HG03521 (cell line): ENCODE data around the gene RPTOR.

Experiments used
- ATAC-seq: cut with Tn5 transposase; IDR thresholded peaks from one replicate; pipeline ENCODE4 v1.9.1; 2021; ENCODE audit warnings: mild to moderate bottlenecking, moderate library complexity; ENCODE audit not compliant: unreplicated experiment

The RPTOR gene

GRCh38 chr17:80853076-80853475, 308.4 kb downstream of the RPTOR start:
- no peak for ATAC-seq

DNA sequence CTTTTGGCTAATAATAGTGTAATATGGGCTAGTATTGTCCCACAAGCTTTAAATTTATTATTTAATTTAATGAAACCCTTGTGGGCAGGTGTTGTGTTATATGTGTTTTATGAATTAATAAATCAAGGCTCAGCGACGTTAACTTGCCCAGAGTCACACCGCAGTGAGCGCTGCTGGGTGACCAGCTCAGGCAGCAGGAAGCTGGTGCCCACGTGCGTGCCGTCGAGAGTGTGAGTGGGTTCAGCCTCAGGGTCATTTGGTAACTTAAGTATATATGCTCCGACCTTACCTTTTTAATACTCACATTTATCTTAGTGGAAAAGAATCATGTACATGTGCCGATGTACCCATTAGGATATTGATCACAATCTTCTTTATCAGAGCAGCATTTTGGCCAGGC, 309.6 kb downstream of the RPTOR start:
- ATAC-seq = no peak

DNA sequence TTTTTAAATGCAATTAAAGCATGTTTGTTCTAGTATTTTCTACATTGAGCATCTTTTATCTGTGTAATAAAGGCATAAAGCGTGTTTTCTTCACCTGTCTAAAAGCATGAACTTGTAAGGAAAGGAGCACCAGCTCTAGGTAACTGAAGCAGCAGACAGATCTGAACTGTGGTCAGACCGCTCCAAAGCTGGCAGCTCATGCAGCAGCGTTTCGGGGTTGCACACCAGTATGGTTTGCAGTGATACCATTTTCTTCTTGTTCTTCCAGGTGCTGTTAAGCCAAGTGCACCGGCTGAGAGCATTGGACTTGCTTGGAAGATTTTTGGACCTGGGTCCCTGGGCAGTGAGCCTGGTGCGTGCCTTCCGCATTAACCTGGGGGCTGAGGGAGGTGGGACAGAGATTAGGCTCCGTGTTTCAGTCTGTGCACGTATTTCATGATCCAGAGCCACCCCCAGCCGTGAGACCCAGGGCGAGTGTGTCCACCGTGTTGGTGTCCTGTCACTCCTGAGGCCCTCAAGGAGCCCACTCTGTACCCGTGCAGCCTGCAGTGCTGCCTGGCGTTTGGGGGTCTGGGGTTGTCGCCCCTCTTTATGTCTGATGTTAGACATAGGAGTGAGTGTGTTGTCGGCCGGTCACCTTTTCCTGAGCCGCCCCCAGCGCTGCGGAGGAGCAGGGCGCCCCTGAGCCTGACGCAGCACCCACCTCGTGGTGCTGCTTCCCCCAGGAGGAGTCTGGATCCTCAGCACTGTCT, 310.7 kb downstream of the RPTOR start:
- no peak for ATAC-seq

GRCh38 chr17:80855948-80856862, 311.6 kb downstream of the RPTOR start:
- peak; percentile 62 for ATAC-seq

GRCh38 chr17:80856863-80857755, 312.5 kb downstream of the RPTOR start:
- peak; percentile 12 for ATAC-seq

- ATAC-seq = no peak
Measured at GRCh38 chr17:80857756-80858171, 313.1 kb downstream of the RPTOR start.

- ATAC-seq = no peak
Measured at GRCh38 chr17:80858301-80859001, 313.8 kb downstream of the RPTOR start.

GRCh38 chr17:80859002-80859941, 314.6 kb downstream of the RPTOR start:
- no peak for ATAC-seq

- no peak for ATAC-seq
Measured at GRCh38 chr17:80860101-80860671, 315.5 kb downstream of the RPTOR start.

DNA sequence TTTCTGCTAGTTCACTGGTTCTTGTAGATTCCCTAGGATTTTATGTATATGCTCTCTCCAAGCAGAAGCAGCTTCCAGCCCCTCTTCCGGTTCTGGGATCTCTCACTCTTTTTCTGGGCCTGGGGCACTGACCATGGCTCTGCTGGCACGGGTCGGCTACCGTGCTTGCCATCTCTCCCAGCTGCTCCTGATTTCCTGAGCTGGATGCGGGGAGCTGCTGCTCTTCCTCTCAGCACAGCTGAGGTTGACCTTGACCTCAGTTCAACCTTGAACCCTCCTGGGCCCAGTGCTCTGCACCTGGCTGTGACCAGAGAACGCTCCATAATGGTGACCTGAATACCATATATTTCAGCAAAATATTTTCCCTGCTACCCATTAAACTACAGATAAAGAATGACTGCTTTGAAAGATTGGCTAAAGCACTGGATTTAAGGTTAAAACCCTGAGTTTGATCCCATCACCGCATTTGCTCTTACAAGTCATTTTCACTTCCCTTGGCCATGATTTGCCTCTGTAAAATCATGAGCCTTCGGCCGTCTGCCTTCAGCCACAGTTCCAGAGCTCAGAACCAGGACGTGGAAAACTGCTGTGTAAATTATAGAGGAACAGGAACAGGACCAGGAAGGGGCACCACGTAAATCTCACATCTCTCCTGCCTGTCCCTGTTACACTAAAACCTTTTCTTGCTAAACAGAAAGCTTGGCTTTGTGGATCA, 316.2 kb downstream of the RPTOR start:
- ATAC-seq = no peak

DNA sequence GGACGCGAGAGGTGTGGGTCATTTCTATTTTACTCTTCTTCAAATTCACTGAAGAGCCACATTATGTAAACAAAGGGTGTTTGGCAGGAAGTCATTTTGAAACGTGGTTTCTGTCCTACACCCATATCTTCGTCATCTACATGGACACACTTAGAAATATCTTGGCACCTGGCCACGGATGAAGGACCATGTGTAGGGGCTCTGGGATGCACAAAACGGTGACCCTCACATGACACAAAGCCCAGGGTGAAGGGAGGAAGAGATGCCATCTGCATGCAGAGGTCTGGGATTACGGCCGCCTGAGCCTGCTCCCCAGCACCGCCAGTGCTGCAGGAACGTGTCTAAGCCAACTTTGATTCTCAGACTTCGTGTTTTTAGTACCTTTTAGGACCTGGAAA, 316.8 kb downstream of the RPTOR start:
- no peak for ATAC-seq

DNA sequence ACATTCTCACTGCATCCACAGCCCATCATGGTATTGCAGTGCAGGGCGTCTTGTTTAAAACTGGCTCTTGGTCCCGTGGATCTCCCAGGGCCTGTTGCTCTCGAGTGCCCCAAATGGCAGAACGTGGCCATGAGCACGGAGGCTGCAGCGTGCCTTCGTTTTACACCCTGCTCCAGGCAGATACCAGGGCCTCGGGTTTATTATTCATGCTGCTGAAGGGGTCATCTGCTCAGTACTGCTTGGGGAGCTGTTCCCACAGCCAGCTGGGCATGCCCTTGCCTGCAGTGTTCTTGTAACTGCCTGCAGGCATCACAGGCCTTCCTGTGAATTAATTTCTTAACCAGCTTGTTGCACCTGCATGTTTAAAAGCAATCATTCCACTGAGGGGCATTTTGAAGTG, 317.3 kb downstream of the RPTOR start:
- ATAC-seq = no peak

DNA sequence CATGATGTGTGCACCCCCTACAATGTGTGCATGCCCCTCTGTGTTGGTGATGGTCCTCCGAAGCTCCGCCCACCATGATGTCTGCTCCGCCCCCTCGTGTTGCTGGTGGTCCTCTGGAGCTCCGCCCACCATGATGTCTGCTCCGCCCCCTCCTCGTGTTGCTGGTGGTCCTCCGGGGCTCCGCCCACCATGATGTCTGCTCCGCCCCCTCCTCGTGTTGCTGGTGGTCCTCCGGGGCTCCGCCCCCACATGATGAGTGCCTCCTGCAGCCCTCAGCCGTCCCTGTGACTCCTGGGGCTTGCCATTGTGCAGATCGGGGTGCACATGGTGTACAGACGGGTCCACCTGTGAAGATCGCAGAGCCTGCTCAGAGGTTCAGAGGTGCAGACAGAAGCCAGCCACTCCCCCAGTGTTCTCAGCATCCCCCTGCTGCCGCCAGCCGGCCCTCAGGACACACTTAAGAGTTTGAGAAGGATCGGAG, 317.9 kb downstream of the RPTOR start:
- ATAC-seq = no peak

- ATAC-seq = no peak
Measured at GRCh38 chr17:80862978-80863377, 318.3 kb downstream of the RPTOR start.

GRCh38 chr17:80863626-80864025, 319.0 kb downstream of the RPTOR start:
- no peak for ATAC-seq

- no peak for ATAC-seq
Measured at GRCh38 chr17:80864751-80865150, 320.1 kb downstream of the RPTOR start.

DNA sequence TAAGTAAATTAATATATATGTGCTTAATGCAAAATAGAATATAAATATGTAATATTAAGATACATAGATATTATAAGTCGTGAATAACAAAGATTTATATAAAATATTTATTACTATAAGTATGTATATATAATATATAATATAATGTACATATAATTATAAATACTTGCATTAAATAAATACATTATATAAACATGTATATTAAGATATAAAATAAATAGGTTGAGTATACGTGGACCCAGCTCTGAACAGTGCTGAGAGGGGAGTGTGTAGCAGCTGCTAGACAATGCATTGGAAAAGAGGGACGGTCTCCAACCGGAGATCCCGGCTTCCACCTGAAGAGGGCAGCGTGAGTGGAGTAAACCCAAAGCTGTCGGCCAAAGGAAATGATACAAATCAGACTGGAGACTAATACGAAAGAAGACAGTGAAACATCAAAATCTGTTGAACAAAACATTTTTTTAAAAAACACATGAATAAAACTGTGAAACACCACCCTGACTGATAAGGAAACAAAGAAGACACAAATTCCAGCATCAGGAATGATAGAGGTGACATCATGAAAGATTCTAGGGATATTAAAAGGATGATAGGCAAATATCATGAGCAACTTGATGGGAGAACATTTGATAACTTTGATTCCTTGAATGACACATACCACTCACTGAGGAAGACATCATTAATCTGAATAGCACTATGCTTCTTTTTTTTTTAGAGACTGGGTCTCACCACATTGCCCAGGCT, 321.6 kb downstream of the RPTOR start:
- ATAC-seq = no peak
